ENCODE measurements around the gene KRTAP4-5. TPM values are rescaled to one million over a fixed set of nuclear protein-coding genes. Genes with fewer than 3 reads are reported as not detected.
"Not testable (repeated sequence)": the region's sequence is repeated elsewhere in the genome, so short reads cannot be mapped to it uniquely, and the experiment has no call there.

KRTAP4-5 gene
- not detected in 2 replicates for total RNA-seq (2014; rRNA removed; shearing (Covaris generic))

DNA sequence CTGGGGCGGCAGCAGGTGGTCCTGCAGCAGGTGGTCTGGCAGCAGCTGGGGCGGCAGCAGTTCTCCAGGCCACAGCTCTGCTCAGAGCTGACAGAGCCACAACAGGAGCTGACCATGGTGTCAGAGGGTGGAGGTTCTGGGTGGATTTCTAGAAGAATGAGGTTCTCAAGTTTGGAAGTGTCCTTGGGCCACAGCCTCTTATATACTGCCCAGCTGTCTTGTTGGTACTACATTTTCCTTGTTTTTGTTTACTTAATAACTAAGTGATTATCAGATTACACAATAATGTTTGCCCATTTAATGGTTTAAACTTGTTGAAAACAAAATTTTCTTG, at the start of gene KRTAP4-5:
Gene KRTAP4-5 (minus strand): TSS at position 174 of the 334 bp plus-strand sequence. CDS start 58 bp downstream, at position 116.
- Histone ChIP-seq H3K4me3 (no peak within 1 kb of the TSS), H3K4me1 (replicated peaks) (no peaks in the 10 kb centered on the region), H3K9me3 (replicated peaks) (no peaks in the 10 kb centered on the region), H3K27ac (no peak within 1 kb of the TSS), H3K27me3 (replicated peaks) (no peaks in the 10 kb centered on the region; the same call in 1 of the 2 replicates), H3K36me3 (no peaks in the 10 kb centered on the region)
- DNase-seq (ENCODE audit: low read depth in 1 of 2, low spot score in 2 of 2), result no peak

- Histone ChIP-seq H3K9me3 (replicated peaks) (no peaks in the 10 kb centered on the region), H3K27me3 (replicated peaks) (no peaks in the 10 kb centered on the region; the same call in 1 of the 2 replicates), H3K27ac (no peak overlapping the region), H3K36me3 (no peaks in the 10 kb centered on the region), H3K4me3 (no peak overlapping the region), H3K4me1 (replicated peaks) (no peaks in the 10 kb centered on the region)
- DNase-seq (ENCODE audit: low read depth in 1 of 2, low spot score in 2 of 2), result no peak
These were observed 46.4 kb upstream of the KRTAP4-5 start for GRCh38 chr17:41196068-41196467.

DNA sequence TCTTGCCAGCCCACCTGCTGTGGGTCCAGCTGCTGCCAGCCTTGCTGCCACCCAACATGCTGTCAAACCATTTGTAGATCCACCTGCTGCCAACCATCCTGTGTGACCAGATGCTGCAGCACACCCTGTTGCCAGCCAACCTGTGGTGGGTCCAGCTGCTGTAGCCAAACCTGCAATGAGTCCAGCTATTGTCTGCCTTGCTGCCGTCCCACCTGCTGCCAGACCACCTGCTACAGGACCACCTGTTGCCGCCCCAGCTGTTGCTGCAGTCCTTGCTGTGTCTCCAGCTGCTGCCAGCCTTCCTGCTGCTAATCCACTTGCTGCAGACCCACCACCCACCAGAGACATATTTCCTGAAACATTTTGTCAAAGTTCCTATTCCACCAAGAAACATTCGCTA, 40.7 kb upstream of the KRTAP4-5 start:
- no peak overlapping the region for H3K27ac ChIP-seq
- H3K4me1 ChIP-seq (replicated peaks), result no peaks in the 10 kb centered on the region
- no peaks in the 10 kb centered on the region for H3K36me3 ChIP-seq
- H3K27me3 ChIP-seq (replicated peaks), result peaks cover 13% of the 10 kb centered on the region; the same call in 1 of the 2 replicates
- no peaks in the 10 kb centered on the region for H3K9me3 ChIP-seq (replicated peaks)
- DNase-seq (ENCODE audit: low read depth in 1 of 2, low spot score in 2 of 2), result no peak
- no peak overlapping the region for H3K4me3 ChIP-seq

GRCh38 chr17:41189837-41190318, 40.3 kb upstream of the KRTAP4-5 start, which contains the start of gene KRTAP9-1:
KRTAP9-1 (plus strand) TSS chr17:41189887; CDS start chr17:41189887, 0 bp downstream.
- not testable (repeated sequence) for DNase-seq (ENCODE audit: low read depth in 1 of 2, low spot score in 2 of 2); H3K4me1 ChIP-seq (replicated peaks); H3K4me3 ChIP-seq; H3K36me3 ChIP-seq; H3K9me3 ChIP-seq (replicated peaks); H3K27ac ChIP-seq
- peaks cover 13% of the 10 kb centered on the region; the same call in 1 of the 2 replicates for H3K27me3 ChIP-seq (replicated peaks)

DNA sequence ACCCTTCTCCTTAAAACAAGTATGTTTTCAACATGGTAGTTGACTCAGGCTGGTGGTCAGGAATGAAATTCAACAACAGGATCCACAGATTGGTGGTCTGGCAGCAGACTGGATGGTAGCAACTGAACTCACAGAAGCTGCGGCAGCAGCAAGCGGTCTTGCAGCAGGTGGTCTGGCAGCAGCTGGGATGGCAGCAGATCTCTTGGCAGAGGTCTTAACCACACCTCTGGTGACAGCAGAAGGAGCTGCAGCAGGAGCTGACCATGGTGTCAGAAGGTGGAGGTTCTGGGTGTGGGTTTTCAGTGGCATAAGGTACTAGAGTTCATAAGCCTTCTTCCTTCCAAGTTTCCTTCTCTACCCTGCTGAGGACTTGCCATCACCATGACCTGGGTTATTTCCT, 37.2 kb upstream of the KRTAP4-5 start:
- H3K4me1 ChIP-seq (replicated peaks), result no peaks in the 10 kb centered on the region
- H3K27ac ChIP-seq, result no peak overlapping the region
- no peak for DNase-seq (ENCODE audit: low read depth in 1 of 2, low spot score in 2 of 2)
- H3K27me3 ChIP-seq (replicated peaks), result peaks cover 13% of the 10 kb centered on the region; the same call in 1 of the 2 replicates
- no peaks in the 10 kb centered on the region for H3K9me3 ChIP-seq (replicated peaks)
- no peak overlapping the region for H3K4me3 ChIP-seq
- H3K36me3 ChIP-seq, result no peaks in the 10 kb centered on the region

- H3K27me3 ChIP-seq (replicated peaks), result peaks cover 13% of the 10 kb centered on the region; the same call in 1 of the 2 replicates
- H3K4me3 ChIP-seq, result no peak overlapping the region
- H3K36me3 ChIP-seq, result no peaks in the 10 kb centered on the region
- H3K9me3 ChIP-seq (replicated peaks), result no peaks in the 10 kb centered on the region
- H3K27ac ChIP-seq, result no peak overlapping the region
- no peaks in the 10 kb centered on the region for H3K4me1 ChIP-seq (replicated peaks)
- DNase-seq (ENCODE audit: low read depth in 1 of 2, low spot score in 2 of 2), result no peak
These were observed 35.4 kb upstream of the KRTAP4-5 start for GRCh38 chr17:41185001-41185400.

DNA sequence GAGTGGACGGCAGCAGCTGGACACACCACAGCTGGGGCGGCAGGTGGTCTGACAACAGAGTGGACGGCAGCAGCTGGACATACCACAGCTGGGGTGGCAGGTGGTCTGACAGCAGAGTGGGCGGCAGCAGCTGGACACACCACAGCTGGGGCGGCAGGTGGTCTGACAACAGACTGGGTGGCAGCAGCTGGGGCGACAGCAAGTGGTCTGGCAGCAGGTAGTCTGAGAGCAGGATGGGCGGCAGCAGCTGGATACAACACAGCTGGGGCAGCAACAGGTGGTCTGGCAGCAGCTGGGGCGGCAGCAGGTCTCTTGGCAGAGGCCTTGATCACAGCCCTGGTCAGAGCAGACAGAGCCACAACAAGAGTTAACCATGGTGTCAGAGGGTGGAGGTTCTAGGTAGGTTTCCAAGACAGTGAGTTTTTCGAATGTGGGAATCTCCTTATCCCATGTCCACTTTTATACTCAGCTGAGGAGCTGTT, 34.9 kb upstream of the KRTAP4-5 start, which contains the start of gene KRTAP4-1:
Gene KRTAP4-1 (minus strand): TSS at position 432 of the 482 bp plus-strand sequence. CDS start 57 bp downstream, at position 375.
- Histone ChIP-seq H3K9me3 (replicated peaks) (no peaks in the 10 kb centered on the region), H3K4me3 (no peak within 1 kb of the TSS), H3K36me3 (no peaks in the 10 kb centered on the region), H3K4me1 (replicated peaks) (no peaks in the 10 kb centered on the region), H3K27ac (no peak within 1 kb of the TSS), H3K27me3 (replicated peaks) (peaks cover 13% of the 10 kb centered on the region; the same call in 1 of the 2 replicates)
- no peak for DNase-seq (ENCODE audit: low read depth in 1 of 2, low spot score in 2 of 2)

- H3K36me3 ChIP-seq, result no peaks in the 10 kb centered on the region
- no peak overlapping the region for H3K4me3 ChIP-seq
- no peaks in the 10 kb centered on the region for H3K9me3 ChIP-seq (replicated peaks)
- no peaks in the 10 kb centered on the region; the same call in 1 of the 2 replicates for H3K27me3 ChIP-seq (replicated peaks)
- DNase-seq (ENCODE audit: low read depth in 1 of 2, low spot score in 2 of 2), result no peak
- no peaks in the 10 kb centered on the region for H3K4me1 ChIP-seq (replicated peaks)
- no peak overlapping the region for H3K27ac ChIP-seq
These were observed 29.4 kb upstream of the KRTAP4-5 start for GRCh38 chr17:41178843-41179616.

DNA sequence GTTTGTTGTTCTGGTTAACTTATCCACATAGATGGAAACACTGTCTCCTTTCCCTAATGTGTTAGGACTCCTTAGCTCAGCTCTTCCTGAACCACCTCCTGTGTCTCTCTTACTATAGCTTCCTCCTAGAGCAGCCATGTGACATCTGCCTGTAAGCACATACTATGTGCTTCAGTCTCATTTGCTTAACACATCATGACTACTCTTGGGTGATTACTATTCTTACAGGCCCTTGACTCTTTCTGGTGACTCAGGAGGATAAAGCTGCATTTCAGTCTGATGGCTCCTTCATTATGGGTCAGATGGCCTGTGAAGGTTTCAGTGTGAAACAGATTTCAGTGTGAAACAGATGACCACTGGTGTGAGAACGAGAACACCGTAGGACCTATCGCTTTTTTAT, 28.7 kb upstream of the KRTAP4-5 start:
- DNase-seq (ENCODE audit: low read depth in 1 of 2, low spot score in 2 of 2), result no peak
- H3K4me1 ChIP-seq (replicated peaks), result no peaks in the 10 kb centered on the region
- no peaks in the 10 kb centered on the region for H3K36me3 ChIP-seq
- no peak overlapping the region for H3K4me3 ChIP-seq
- H3K27me3 ChIP-seq (replicated peaks), result no peaks in the 10 kb centered on the region; the same call in 1 of the 2 replicates
- no peaks in the 10 kb centered on the region for H3K9me3 ChIP-seq (replicated peaks)
- no peak overlapping the region for H3K27ac ChIP-seq

DNA sequence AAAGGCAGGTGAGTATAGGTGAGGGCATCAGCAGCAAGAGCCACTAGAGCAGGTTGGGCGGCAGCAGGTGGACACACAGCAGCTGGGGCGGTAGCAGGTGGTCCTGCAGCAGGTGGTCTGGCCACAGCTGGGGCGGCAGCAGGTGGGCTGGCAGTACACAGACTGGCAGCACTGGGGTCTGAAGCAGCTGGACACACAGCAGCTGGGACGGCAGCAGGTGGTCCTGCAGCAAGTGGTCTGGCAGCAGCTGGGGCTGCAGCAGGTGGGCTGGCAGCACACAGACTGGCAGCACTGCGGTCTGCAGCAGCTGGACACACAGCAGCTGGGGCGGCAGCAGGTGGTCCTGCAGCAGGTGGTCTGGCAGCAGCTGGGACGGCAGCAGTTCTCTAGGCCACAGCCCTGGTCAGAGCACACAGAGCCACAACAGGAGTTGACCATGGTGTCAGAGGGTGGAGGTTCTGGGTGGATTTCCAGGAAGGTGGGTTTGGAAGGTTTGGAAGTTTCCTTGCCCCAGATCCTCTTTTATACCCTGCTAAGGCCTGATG, 28.2 kb upstream of the KRTAP4-5 start, which contains the start of gene KRTAP4-2:
Gene KRTAP4-2 (minus strand): TSS at position 495 of the 545 bp plus-strand sequence. CDS start 57 bp downstream, at position 438.
- DNase-seq (ENCODE audit: low read depth in 1 of 2, low spot score in 2 of 2), result no peak
- no peaks in the 10 kb centered on the region; the same call in 1 of the 2 replicates for H3K27me3 ChIP-seq (replicated peaks)
- no peaks in the 10 kb centered on the region for H3K36me3 ChIP-seq
- no peak within 1 kb of the TSS for H3K27ac ChIP-seq
- H3K4me3 ChIP-seq, result no peak within 1 kb of the TSS
- no peaks in the 10 kb centered on the region for H3K4me1 ChIP-seq (replicated peaks)
- H3K9me3 ChIP-seq (replicated peaks), result no peaks in the 10 kb centered on the region

- no peaks in the 10 kb centered on the region for H3K9me3 ChIP-seq (replicated peaks)
- no peaks in the 10 kb centered on the region for H3K36me3 ChIP-seq
- no peak for DNase-seq (ENCODE audit: low read depth in 1 of 2, low spot score in 2 of 2)
- no peak overlapping the region for H3K4me3 ChIP-seq
- no peaks in the 10 kb centered on the region; the same call in 1 of the 2 replicates for H3K27me3 ChIP-seq (replicated peaks)
- H3K27ac ChIP-seq, result no peak overlapping the region
- H3K4me1 ChIP-seq (replicated peaks), result no peaks in the 10 kb centered on the region
These were observed 27.2 kb upstream of the KRTAP4-5 start for GRCh38 chr17:41176744-41177387.

DNA sequence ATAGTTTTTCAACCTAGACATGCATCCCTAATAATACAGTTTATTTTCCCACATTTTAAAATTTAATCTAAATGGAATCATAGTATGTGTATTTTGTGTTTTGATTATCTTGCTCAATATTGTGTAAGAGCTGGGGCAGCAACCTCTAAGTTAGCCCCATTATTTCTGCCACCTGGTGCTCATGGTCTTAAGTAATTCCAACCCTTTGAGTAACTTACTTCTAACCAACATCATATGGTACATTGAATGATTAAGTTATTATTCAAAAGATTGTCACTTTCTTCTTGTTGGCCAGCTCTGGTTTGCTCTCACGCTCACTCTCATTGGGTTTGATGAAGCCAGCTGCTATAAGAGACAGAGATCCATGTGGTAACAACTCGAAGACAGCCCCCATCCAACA, 22.3 kb upstream of the KRTAP4-5 start:
- DNase-seq (ENCODE audit: low read depth in 1 of 2, low spot score in 2 of 2), result no peak
- Histone ChIP-seq H3K27me3 (replicated peaks) (no peaks in the 10 kb centered on the region; the same call in 1 of the 2 replicates), H3K4me1 (replicated peaks) (no peaks in the 10 kb centered on the region), H3K9me3 (replicated peaks) (no peaks in the 10 kb centered on the region), H3K27ac (no peak overlapping the region), H3K36me3 (no peaks in the 10 kb centered on the region), H3K4me3 (no peak overlapping the region)

GRCh38 chr17:41168121-41168520, 18.5 kb upstream of the KRTAP4-5 start, which contains the start of gene KRTAP4-3:
KRTAP4-3 (minus strand) TSS chr17:41168221; CDS start chr17:41168172, 49 bp downstream.
- DNase-seq (ENCODE audit: low read depth in 1 of 2, low spot score in 2 of 2), result no peak
- H3K36me3 ChIP-seq, result no peaks in the 10 kb centered on the region
- H3K27ac ChIP-seq, result no peak within 1 kb of the TSS
- no peak within 1 kb of the TSS for H3K4me3 ChIP-seq
- no peaks in the 10 kb centered on the region for H3K4me1 ChIP-seq (replicated peaks)
- no peaks in the 10 kb centered on the region; the same call in 1 of the 2 replicates for H3K27me3 ChIP-seq (replicated peaks)
- no peaks in the 10 kb centered on the region for H3K9me3 ChIP-seq (replicated peaks)

Data from SJSA1 (cell line).